ENCODE data around the gene PDE4D. TPM values are rescaled to one million over a fixed set of nuclear protein-coding genes. Genes with fewer than 3 reads are reported as not detected.

The PDE4D gene
- total RNA-seq, 5 donors from 2014 or later (not counting 1 experiment from before 2014, with no cell fraction given) = 45.1 to 136 (median 64.9) TPM

- ATAC-seq (replicated peaks in 1 of 4) = no peak
- ChIA-PET POLR2A (interaction anchor here in 1 of 2 donors (1.2 kb wide), 1 partner anchor 20 kb away, joined by 3 read pairs; no protein-coding TSS in a partner anchor), CTCF (interaction anchor here in 1 of 2 donors (3.3 kb wide), 1 partner anchor 15 kb away, joined by 9 read pairs; no protein-coding TSS in a partner anchor)
- H3K27ac Mint-ChIP-seq = no peak overlapping the region
- H3K36me3 ChIP-seq (ENCODE audit: control insufficient read depth in 2 of 2, extremely low read depth in 1 of 2, insufficient read depth in 1 of 2, low read length in 1 of 2) = no peaks in the 10 kb centered on the region
- no peaks in the 10 kb centered on the region for H3K27me3 Mint-ChIP-seq
- H3K4me3 ChIP-seq (ENCODE audit: control insufficient read depth in 1 of 2, extremely low read depth in 1 of 2, low read length in 1 of 2) = no peak overlapping the region
- H3K4me1 Mint-ChIP-seq = peaks cover 13 to 15% (median 14%) of the 10 kb centered on the region in 3 donors
- DNase-seq = no peak
- H3K27ac ChIP-seq (ENCODE audit: low read length) = no peak overlapping the region
- H3K4me3 Mint-ChIP-seq = no peak overlapping the region
- H3K27me3 ChIP-seq (replicated peaks in 1 of 2; ENCODE audit: control insufficient read depth in 2 of 2, extremely low read depth in 1 of 2, insufficient read depth in 2 of 2, low read length in 1 of 2) = no peaks in the 10 kb centered on the region
- H3K4me1 ChIP-seq (ENCODE audit: control insufficient read depth in 1 of 2, extremely low read depth in 1 of 2, insufficient read depth in 2 of 2, low read length in 2 of 2) = peaks cover 0 to 30% of the 10 kb centered on the region in 2 experiments
- 78% methylated on average over 1 of the region's 2 CpGs for WGBS (ENCODE audit: insufficient coverage)
- H3K36me3 Mint-ChIP-seq = no peaks in the 10 kb centered on the region
- H3K9me3 Mint-ChIP-seq = no peaks in the 10 kb centered on the region
- H3K9me3 ChIP-seq = no peaks in the 10 kb centered on the region
Measured at GRCh38 chr5:59158637-59159391, 734.7 kb downstream of the PDE4D start.

DNA sequence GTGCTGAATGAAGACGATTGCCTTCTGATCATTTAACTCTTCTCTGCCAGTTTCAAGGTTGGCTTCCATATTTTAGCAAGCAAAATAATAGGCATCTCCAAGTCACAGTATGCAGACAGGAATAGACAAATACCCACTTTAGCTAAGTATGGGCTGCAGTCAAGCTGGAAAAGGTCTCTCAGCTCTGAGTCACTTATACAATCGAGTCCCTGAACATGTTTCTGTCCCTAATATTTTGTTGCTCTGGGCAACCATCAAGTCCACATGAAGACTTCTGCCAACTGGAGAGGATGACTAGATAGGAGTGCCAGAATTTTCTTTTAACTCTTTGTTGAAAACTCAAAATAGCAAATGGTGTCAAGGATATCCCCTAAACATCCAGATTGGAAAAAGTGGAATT is 735.4 kb downstream of the PDE4D start:
- Histone ChIP-seq H3K9me3 (no peaks in the 10 kb centered on the region), H3K27ac (ENCODE audit: low read length) (no peak overlapping the region), H3K4me3 (ENCODE audit: control insufficient read depth in 1 of 2, extremely low read depth in 1 of 2, low read length in 1 of 2) (no peak overlapping the region), H3K36me3 (ENCODE audit: control insufficient read depth in 2 of 2, extremely low read depth in 1 of 2, insufficient read depth in 1 of 2, low read length in 1 of 2) (no peaks in the 10 kb centered on the region), H3K4me1 (ENCODE audit: control insufficient read depth in 1 of 2, extremely low read depth in 1 of 2, insufficient read depth in 2 of 2, low read length in 2 of 2) (peaks cover 0 to 33% of the 10 kb centered on the region in 2 experiments), H3K27me3 (replicated peaks in 1 of 2; ENCODE audit: control insufficient read depth in 2 of 2, extremely low read depth in 1 of 2, insufficient read depth in 2 of 2, low read length in 1 of 2) (no peaks in the 10 kb centered on the region)
- no peak overlapping the region for H3K27ac Mint-ChIP-seq
- ATAC-seq (replicated peaks in 1 of 4) = no peak
- ChIA-PET CTCF (interaction anchor here (1.7 to 3.3 kb wide), 2 partner anchors 16 to 30 kb away, joined by 3 to 9 read pairs; no protein-coding TSS in a partner anchor), POLR2A (interaction anchor here in 1 of 2 donors (0.8 to 1.2 kb wide), 2 partner anchors 19 to 26 kb away, joined by 3 read pairs; no protein-coding TSS in a partner anchor)
- H3K27me3 Mint-ChIP-seq = no peaks in the 10 kb centered on the region
- H3K9me3 Mint-ChIP-seq = no peaks in the 10 kb centered on the region
- no CpG with 5 or more reads among the region's 2 CpGs for WGBS (ENCODE audit: insufficient coverage)
- no peak for DNase-seq
- H3K4me3 Mint-ChIP-seq = no peak overlapping the region
- peaks cover 13 to 15% (median 14%) of the 10 kb centered on the region in 3 donors for H3K4me1 Mint-ChIP-seq
- H3K36me3 Mint-ChIP-seq = no peaks in the 10 kb centered on the region

DNA sequence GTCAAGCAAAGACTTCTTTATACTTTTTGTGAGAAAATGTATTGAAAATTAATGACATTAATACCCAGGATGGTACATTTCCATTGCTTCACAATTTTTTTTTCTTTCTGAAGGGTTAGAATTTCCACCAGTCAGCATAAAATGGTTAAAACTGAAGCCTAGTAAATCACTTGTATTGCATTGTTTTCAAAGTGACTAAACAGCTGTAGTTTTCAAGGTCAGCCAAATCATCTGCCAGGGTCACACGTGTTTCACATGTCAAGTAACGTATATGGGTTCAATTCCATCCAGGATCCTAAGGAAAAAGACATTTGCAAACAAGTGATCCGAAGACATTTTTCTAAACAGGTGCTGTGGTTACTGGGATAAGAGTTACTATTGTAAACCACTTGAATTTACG is 736.5 kb downstream of the PDE4D start:
- DNase-seq (no peak), ATAC-seq (replicated peaks in 1 of 4) (no peak)
- H3K36me3 ChIP-seq (ENCODE audit: control insufficient read depth in 2 of 2, extremely low read depth in 1 of 2, insufficient read depth in 1 of 2, low read length in 1 of 2) = no peaks in the 10 kb centered on the region
- CTCF ChIA-PET = interaction anchor here (0.7 to 1.7 kb wide), 2 partner anchors 29 to 121 kb away, joined by 3 read pairs; no protein-coding TSS in a partner anchor
- Mint-ChIP-seq H3K36me3 (no peaks in the 10 kb centered on the region), H3K27ac (no peak overlapping the region), H3K27me3 (no peaks in the 10 kb centered on the region), H3K4me3 (no peak overlapping the region), H3K9me3 (no peaks in the 10 kb centered on the region), H3K4me1 (peaks cover 11 to 13% (median 12%) of the 10 kb centered on the region in 3 donors)
- H3K4me1 ChIP-seq (ENCODE audit: control insufficient read depth in 1 of 2, extremely low read depth in 1 of 2, insufficient read depth in 2 of 2, low read length in 2 of 2) = peaks cover 7 to 40% of the 10 kb centered on the region in 2 experiments
- no peaks in the 10 kb centered on the region for H3K9me3 ChIP-seq
- WGBS (ENCODE audit: insufficient coverage) = 100% methylated on average over 2 of the region's 4 CpGs
- H3K4me3 ChIP-seq (ENCODE audit: control insufficient read depth in 1 of 2, extremely low read depth in 1 of 2, low read length in 1 of 2) = no peak overlapping the region
- no peaks in the 10 kb centered on the region for H3K27me3 ChIP-seq (replicated peaks in 1 of 2; ENCODE audit: control insufficient read depth in 2 of 2, extremely low read depth in 1 of 2, insufficient read depth in 2 of 2, low read length in 1 of 2)
- no peak overlapping the region for H3K27ac ChIP-seq (ENCODE audit: low read length)
- POLR2A ChIA-PET = no interaction called here

DNA sequence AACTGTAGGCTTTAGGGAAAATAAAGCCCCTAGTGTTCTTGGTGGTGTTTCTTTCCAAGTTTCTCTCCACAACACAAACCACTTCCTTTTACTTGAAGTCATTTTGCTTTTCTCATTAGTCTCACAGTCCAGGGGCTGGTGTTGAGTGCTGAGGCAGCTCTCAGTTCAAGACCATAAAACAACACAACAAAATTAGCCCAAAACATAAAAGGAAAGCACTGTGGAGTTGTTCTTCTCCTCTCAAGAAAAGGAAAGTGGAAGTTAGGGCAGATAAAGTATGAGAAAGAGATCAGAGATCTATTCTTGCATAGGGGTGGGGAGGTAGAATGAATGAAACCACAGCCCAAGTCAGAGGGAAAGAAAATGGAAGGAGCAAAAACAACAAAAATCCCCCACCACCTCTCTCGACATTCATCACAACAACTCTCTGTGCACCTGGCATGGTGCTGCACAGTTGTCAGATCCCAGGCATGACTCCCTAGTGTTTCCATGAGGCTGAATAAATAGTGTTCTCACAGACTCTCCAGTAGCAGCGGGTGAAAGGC is 740.8 kb downstream of the PDE4D start:
- peak overlapping the region in 1 of 3 donors; percentile 42 for H3K4me3 Mint-ChIP-seq
- ChIA-PET POLR2A (no interaction called here), CTCF (interaction anchor here in 1 of 2 donors (0.7 kb wide), 1 partner anchor 17 kb away, joined by 5 read pairs; no protein-coding TSS in a partner anchor)
- Histone ChIP-seq H3K4me3 (ENCODE audit: control insufficient read depth in 1 of 2, extremely low read depth in 1 of 2, low read length in 1 of 2) (no peak overlapping the region), H3K4me1 (ENCODE audit: control insufficient read depth in 1 of 2, extremely low read depth in 1 of 2, insufficient read depth in 2 of 2, low read length in 2 of 2) (peaks cover 7 to 33% of the 10 kb centered on the region in 2 experiments), H3K27ac (ENCODE audit: low read length) (peak overlapping the region; percentile 16), H3K9me3 (no peaks in the 10 kb centered on the region), H3K27me3 (replicated peaks in 1 of 2; ENCODE audit: control insufficient read depth in 2 of 2, extremely low read depth in 1 of 2, insufficient read depth in 2 of 2, low read length in 1 of 2) (no peaks in the 10 kb centered on the region), H3K36me3 (ENCODE audit: control insufficient read depth in 2 of 2, extremely low read depth in 1 of 2, insufficient read depth in 1 of 2, low read length in 1 of 2) (no peaks in the 10 kb centered on the region)
- H3K4me1 Mint-ChIP-seq = peaks cover 9 to 14% (median 12%) of the 10 kb centered on the region in 3 donors
- H3K9me3 Mint-ChIP-seq = no peaks in the 10 kb centered on the region
- ATAC-seq (replicated peaks in 1 of 4) (peak in 2 of 4 experiments; percentile 40 to 88), DNase-seq (peak in 1 of 35 experiments; percentile 37)
- WGBS (ENCODE audit: insufficient coverage) = no CpG with 5 or more reads among the region's 2 CpGs
- H3K36me3 Mint-ChIP-seq = no peaks in the 10 kb centered on the region
- peak overlapping the region; percentile 41 to 66 for H3K27ac Mint-ChIP-seq
- H3K27me3 Mint-ChIP-seq = no peaks in the 10 kb centered on the region

DNA sequence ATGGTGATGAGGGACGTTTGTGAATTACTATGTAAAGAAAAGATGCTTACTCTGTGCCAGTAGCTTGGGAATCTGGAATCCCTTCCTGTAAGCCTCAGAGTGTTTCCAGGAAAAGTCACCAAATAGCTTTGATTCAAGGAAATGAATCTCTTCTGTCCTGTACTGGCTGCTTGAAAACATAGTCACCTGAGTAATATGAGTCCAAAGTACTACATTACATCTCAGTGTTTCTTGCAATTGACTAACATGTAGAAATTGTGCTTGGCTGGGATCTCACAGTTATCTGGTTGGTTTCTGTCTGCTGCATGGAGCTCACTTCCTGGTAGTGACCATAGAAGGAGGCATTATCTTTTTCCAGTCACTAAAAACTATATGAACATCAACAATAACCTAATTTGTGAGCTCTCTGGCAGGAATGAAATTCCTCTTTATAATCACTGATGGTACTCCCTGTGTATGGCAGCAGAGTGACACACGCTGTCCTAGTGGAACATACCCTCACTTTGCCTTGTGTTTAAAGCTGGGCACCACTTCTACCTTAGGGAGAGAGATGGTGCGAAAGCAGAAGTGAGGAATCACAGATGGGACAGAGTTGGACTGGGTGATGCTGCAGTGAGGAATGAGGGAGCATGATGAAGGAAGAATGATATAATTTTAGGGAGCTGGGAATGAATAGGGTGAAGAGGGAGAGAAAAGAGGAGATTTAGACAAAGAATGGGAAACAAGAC is 742.2 kb downstream of the PDE4D start:
- POLR2A ChIA-PET = interaction anchor here (0.5 to 0.9 kb wide), 3 partner anchors 26 to 152 kb away, joined by 3 to 7 read pairs (median 4); no protein-coding TSS in a partner anchor

DNA sequence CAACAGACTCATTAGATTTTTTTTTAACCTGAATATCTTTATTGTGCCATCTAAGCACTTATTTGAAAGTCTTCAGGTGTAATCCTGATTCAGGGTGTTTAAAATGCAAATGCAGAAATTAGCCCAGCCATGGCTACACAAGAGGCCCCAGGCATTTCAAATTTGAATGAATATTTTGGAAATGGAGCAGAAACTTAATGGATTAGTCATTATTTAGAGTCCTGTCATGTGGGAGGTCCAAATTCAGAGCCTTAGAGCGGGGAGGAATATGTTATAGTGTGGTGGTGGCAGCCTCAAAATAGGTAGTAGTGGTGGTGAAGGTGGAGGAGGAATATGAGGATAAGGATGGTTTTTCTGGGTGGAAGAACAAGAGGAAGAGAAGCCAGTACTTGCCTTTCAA is 743.7 kb downstream of the PDE4D start:
- Histone ChIP-seq H3K27me3 (replicated peaks in 1 of 2; ENCODE audit: control insufficient read depth in 2 of 2, extremely low read depth in 1 of 2, insufficient read depth in 2 of 2, low read length in 1 of 2) (no peaks in the 10 kb centered on the region), H3K4me1 (ENCODE audit: control insufficient read depth in 1 of 2, extremely low read depth in 1 of 2, insufficient read depth in 2 of 2, low read length in 2 of 2) (peaks cover 7 to 26% of the 10 kb centered on the region in 2 experiments), H3K36me3 (ENCODE audit: control insufficient read depth in 2 of 2, extremely low read depth in 1 of 2, insufficient read depth in 1 of 2, low read length in 1 of 2) (no peaks in the 10 kb centered on the region), H3K9me3 (no peaks in the 10 kb centered on the region), H3K27ac (ENCODE audit: low read length) (no peak overlapping the region), H3K4me3 (ENCODE audit: control insufficient read depth in 1 of 2, extremely low read depth in 1 of 2, low read length in 1 of 2) (no peak overlapping the region)
- ChIA-PET POLR2A (no interaction called here), CTCF (no interaction called here)
- no peaks in the 10 kb centered on the region for H3K27me3 Mint-ChIP-seq
- H3K36me3 Mint-ChIP-seq = no peaks in the 10 kb centered on the region
- ATAC-seq (replicated peaks in 1 of 4) (no peak), DNase-seq (no peak)
- H3K4me3 Mint-ChIP-seq = no peak overlapping the region
- WGBS (ENCODE audit: insufficient coverage) = 93% methylated on average over 1 of the region's 1 CpG
- no peak overlapping the region for H3K27ac Mint-ChIP-seq
- H3K9me3 Mint-ChIP-seq = no peaks in the 10 kb centered on the region
- H3K4me1 Mint-ChIP-seq = peaks cover 9 to 23% (median 14%) of the 10 kb centered on the region in 3 donors

More for the DNA sequence above, 742.2 kb downstream of the PDE4D start:
- Mint-ChIP-seq H3K27ac (peak overlapping the region in 1 of 2 donors; percentile 2), H3K36me3 (no peaks in the 10 kb centered on the region), H3K4me3 (no peak overlapping the region), H3K4me1 (peaks cover 9 to 20% (median 14%) of the 10 kb centered on the region in 3 donors), H3K27me3 (no peaks in the 10 kb centered on the region), H3K9me3 (no peaks in the 10 kb centered on the region)
- peak in 1 of 4 experiments; percentile 26 for ATAC-seq (replicated peaks in 1 of 4)
- no peaks in the 10 kb centered on the region for H3K36me3 ChIP-seq (ENCODE audit: control insufficient read depth in 2 of 2, extremely low read depth in 1 of 2, insufficient read depth in 1 of 2, low read length in 1 of 2)
- H3K4me3 ChIP-seq (ENCODE audit: control insufficient read depth in 1 of 2, extremely low read depth in 1 of 2, low read length in 1 of 2) = no peak overlapping the region
- DNase-seq = no peak
- 83% methylated on average over 3 of the region's 3 CpGs for WGBS (ENCODE audit: insufficient coverage)
- H3K4me1 ChIP-seq (ENCODE audit: control insufficient read depth in 1 of 2, extremely low read depth in 1 of 2, insufficient read depth in 2 of 2, low read length in 2 of 2) = peaks cover 7 to 34% of the 10 kb centered on the region in 2 experiments
- no peak overlapping the region for H3K27ac ChIP-seq (ENCODE audit: low read length)
- no peaks in the 10 kb centered on the region for H3K9me3 ChIP-seq
- H3K27me3 ChIP-seq (replicated peaks in 1 of 2; ENCODE audit: control insufficient read depth in 2 of 2, extremely low read depth in 1 of 2, insufficient read depth in 2 of 2, low read length in 1 of 2) = no peaks in the 10 kb centered on the region
- CTCF ChIA-PET = interaction anchor here (0.7 to 1.2 kb wide), 3 partner anchors 22 to 116 kb away, joined by 4 read pairs; no protein-coding TSS in a partner anchor
